DLD1 (cell line): ENCODE results near the gene CPT1B.

Experiments used
- in situ Hi-C: cut with HindIII; loops from 2 replicates; pipeline ENCODE4 v1.10.0; 2017; ENCODE audit warnings: low sequenced_read_pairs

Gene CPT1B

GRCh38 chr22:50571264-50572175, 6.7 kb downstream of the CPT1B start:
- in situ Hi-C loops: no loop called here

- in situ Hi-C loops: no loop called here
Measured at GRCh38 chr22:50570861-50571260, 7.4 kb downstream of the CPT1B start.

- in situ Hi-C loops: no loop called here
Measured at GRCh38 chr22:50569896-50570535, 8.2 kb downstream of the CPT1B start.

- in situ Hi-C loops: no loop called here
Measured at GRCh38 chr22:50569041-50569459, 9.2 kb downstream of the CPT1B start.

GRCh38 chr22:50568626-50569025, 9.6 kb downstream of the CPT1B start:
- in situ Hi-C loops: no loop called here

GRCh38 chr22:50567721-50568252, 10.4 kb downstream of the CPT1B start:
- in situ Hi-C loops: no loop called here

GRCh38 chr22:50564289-50564688, 13.9 kb downstream of the CPT1B start:
- in situ Hi-C loops: no loop called here

GRCh38 chr22:50563413-50564160, 14.6 kb downstream of the CPT1B start:
- in situ Hi-C loops: no loop called here

GRCh38 chr22:50562523-50563412, 15.5 kb downstream of the CPT1B start, which contains the start of gene SYCE3:
SYCE3 (minus strand) TSS chr22:50562919; CDS start chr22:50556405, 6,514 bp downstream.
- in situ Hi-C loops: no loop called here

GRCh38 chr22:50561401-50562358, 16.5 kb downstream of the CPT1B start:
- in situ Hi-C loops: no loop called here

- in situ Hi-C loops: no loop called here
Measured at GRCh38 chr22:50560034-50560433, 18.2 kb downstream of the CPT1B start.

- in situ Hi-C loops: no loop called here
Measured at GRCh38 chr22:50556703-50557102, 21.5 kb downstream of the CPT1B start.

GRCh38 chr22:50553310-50553709, 24.9 kb downstream of the CPT1B start:
- in situ Hi-C loops: no loop called here

GRCh38 chr22:50551160-50551752, 27.0 kb downstream of the CPT1B start:
- in situ Hi-C loops: no loop called here

- in situ Hi-C loops: no loop called here
Measured at GRCh38 chr22:50550395-50550794, 27.8 kb downstream of the CPT1B start.

- in situ Hi-C loops: no loop called here
Measured at GRCh38 chr22:50548921-50549790, 29.1 kb downstream of the CPT1B start.

- in situ Hi-C loops: no loop called here
Measured at GRCh38 chr22:50548040-50548920, 29.9 kb downstream of the CPT1B start.
